ENCODE data around the gene KIR2DL3. TPM values are rescaled to one million over a fixed set of nuclear protein-coding genes. Genes with fewer than 3 reads are reported as not detected.
"Not testable (repeated sequence)": the region's sequence is repeated elsewhere in the genome, so short reads cannot be mapped to it uniquely, and the experiment has no call there.

The KIR2DL3 gene
- total RNA-seq: not detected in 2 replicates
- long read RNA-seq: 0 reads

DNA sequence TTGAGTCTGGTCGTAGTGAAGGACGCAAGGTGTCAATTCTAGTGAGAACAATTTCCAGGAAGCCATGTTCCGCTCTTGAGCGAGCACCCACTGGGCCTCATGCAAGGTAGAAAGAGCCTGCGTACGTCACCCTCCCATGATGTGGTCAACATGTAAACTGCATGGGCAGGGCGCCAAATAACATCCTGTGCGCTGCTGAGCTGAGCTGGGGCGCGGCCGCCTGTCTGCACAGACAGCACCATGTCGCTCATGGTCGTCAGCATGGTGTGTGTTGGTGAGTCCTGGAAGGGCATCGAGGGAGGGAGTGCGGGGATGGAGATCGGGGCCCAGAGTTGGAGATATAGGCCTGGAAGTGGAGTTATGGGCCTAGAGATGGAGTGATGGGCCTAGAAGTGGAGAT, at the start of gene KIR2DL3:
Gene KIR2DL3 (plus strand): TSS at position 208 of the 400 bp plus-strand sequence. CDS start 33 bp downstream, at position 241.
- H3K27me3 Mint-ChIP-seq; H3K4me1 Mint-ChIP-seq (ENCODE audit: low read depth); H3K36me3 Mint-ChIP-seq (ENCODE audit: insufficient read depth); H3K4me3 Mint-ChIP-seq (ENCODE audit: low read depth); DNase-seq (ENCODE audit: low spot score, unreplicated experiment); H3K27ac Mint-ChIP-seq: not testable (repeated sequence)
- peaks cover 67% of the 10 kb centered on the region for H3K9me3 Mint-ChIP-seq (ENCODE audit: low read depth)

DNA sequence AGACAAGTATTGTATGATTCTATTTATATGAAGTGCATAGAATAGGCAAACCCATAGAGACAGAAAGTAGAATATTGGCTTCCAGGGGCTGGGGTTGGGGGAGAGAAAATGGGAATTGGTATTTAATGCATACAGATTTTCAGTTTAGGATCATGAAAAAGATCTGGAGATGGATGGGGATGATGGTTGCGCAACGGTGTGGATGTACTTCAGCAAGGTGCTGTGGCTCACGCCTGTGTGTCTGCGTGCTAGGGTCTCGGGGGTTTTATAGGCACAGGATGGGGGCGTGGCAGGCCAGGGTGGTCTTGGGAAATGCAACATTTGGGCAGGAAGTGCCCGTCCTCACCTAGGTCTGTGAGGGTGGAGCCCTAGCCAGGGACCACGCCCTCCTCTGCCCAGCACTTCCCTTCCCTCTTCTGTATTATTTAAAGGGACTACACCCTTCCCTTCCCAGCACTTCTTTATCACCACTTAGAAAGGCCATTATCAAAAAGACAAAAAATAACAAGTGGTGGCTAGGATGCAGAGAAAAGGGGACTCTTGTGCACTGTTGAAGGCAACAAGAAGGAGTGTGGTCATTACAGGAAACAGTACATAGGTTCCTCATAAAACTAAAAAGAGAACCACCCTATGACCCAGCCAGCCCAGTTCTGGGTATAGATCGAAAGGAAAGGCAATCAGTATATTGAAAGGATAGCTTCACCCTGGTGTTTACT, 46.6 kb upstream of the KIR2DL3 start:
- peaks cover 1% of the 10 kb centered on the region for H3K36me3 Mint-ChIP-seq (ENCODE audit: insufficient read depth)

DNA sequence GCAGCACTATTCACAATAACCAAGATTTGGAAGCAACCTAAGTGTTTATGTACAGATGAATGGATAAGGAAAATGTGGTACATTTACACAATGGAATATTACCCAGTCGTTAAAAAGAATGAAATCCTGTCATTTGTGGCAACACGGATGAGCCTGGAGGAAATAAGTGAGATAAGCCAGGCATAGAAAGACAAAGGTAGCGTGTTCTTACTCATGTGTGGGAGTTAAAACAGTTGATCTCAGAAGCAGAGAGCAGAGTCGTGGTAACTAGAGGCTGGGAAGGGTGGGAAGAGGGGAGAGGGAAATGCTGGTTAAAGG, 46.1 kb upstream of the KIR2DL3 start:
- no peak overlapping the region for H3K4me3 Mint-ChIP-seq (ENCODE audit: low read depth)
- DNase-seq (ENCODE audit: low spot score, unreplicated experiment): no peak
- H3K4me1 Mint-ChIP-seq (ENCODE audit: low read depth): no peaks in the 10 kb centered on the region
- peaks cover 1% of the 10 kb centered on the region for H3K36me3 Mint-ChIP-seq (ENCODE audit: insufficient read depth)
- H3K27ac Mint-ChIP-seq: no peak overlapping the region
- no peaks in the 10 kb centered on the region for H3K27me3 Mint-ChIP-seq
- TF ChIP-seq, protein P1, sequence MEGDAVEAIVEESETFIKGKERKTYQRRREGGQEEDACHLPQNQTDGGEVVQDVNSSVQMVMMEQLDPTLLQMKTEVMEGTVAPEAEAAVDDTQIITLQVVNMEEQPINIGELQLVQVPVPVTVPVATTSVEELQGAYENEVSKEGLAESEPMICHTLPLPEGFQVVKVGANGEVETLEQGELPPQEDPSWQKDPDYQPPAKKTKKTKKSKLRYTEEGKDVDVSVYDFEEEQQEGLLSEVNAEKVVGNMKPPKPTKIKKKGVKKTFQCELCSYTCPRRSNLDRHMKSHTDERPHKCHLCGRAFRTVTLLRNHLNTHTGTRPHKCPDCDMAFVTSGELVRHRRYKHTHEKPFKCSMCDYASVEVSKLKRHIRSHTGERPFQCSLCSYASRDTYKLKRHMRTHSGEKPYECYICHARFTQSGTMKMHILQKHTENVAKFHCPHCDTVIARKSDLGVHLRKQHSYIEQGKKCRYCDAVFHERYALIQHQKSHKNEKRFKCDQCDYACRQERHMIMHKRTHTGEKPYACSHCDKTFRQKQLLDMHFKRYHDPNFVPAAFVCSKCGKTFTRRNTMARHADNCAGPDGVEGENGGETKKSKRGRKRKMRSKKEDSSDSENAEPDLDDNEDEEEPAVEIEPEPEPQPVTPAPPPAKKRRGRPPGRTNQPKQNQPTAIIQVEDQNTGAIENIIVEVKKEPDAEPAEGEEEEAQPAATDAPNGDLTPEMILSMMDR (IDR thresholded peaks at IDR 0.05; ENCODE audit: unreplicated experiment): no peak
- peaks cover 40% of the 10 kb centered on the region for H3K9me3 Mint-ChIP-seq (ENCODE audit: low read depth)

More for the DNA sequence above, 46.6 kb upstream of the KIR2DL3 start:
- Mint-ChIP-seq H3K27ac (no peak overlapping the region), H3K27me3 (no peaks in the 10 kb centered on the region), H3K9me3 (ENCODE audit: low read depth) (peaks cover 41% of the 10 kb centered on the region), H3K4me1 (ENCODE audit: low read depth) (no peaks in the 10 kb centered on the region), H3K4me3 (ENCODE audit: low read depth) (no peak overlapping the region)
- TF ChIP-seq, protein P1 (IDR thresholded peaks at IDR 0.05; ENCODE audit: unreplicated experiment): no peak
- DNase-seq (ENCODE audit: low spot score, unreplicated experiment): no peak

DNA sequence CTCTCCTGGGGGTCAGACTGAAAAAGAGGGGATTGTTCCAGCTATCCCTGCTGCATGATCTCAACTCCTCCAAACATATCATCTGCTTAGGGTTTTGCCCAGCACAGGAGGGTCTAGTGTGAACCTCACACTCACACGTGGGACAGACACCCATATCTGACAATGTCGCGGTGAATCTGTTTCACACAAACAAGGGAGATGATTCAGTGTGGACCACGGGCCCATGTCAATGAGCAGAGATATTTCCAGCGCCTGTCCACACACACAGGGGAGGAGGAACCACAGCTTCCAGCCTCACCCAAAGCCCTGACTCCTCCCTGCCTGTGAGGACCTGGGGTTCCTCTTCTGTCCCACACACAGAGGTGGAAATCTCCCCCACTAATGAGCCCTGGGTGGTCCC, 43.7 kb upstream of the KIR2DL3 start:
- Mint-ChIP-seq H3K36me3 (ENCODE audit: insufficient read depth) (peaks cover 1% of the 10 kb centered on the region), H3K4me1 (ENCODE audit: low read depth) (no peaks in the 10 kb centered on the region), H3K4me3 (ENCODE audit: low read depth) (no peak overlapping the region), H3K9me3 (ENCODE audit: low read depth) (peaks cover 43% of the 10 kb centered on the region), H3K27me3 (no peaks in the 10 kb centered on the region), H3K27ac (no peak overlapping the region)
- no peak for DNase-seq (ENCODE audit: low spot score, unreplicated experiment)
- TF ChIP-seq, protein P1 (IDR thresholded peaks at IDR 0.05; ENCODE audit: unreplicated experiment): no peak

DNA sequence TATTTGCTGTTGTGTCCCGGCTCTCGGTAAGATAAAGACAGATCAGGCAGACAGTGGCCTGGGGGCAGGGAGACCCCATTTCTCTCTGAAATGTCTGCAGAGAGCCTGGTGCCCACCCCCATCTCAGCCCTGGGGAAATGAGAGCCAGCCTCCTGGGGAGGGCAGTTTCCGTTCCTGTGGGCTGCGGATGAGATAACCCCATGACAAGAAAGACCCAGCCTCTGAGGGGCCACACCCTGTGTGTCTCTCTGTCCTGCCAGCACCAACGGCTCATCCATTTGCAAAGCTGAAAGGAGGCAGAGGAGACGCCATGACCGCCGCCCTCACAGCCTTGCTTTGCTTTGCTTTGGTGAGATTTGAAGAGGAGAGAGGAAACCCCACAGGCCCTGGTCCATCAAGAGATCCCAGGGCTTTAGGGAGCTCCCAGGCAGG, 42.2 kb upstream of the KIR2DL3 start:
- Mint-ChIP-seq H3K4me3 (ENCODE audit: low read depth) (no peak overlapping the region), H3K4me1 (ENCODE audit: low read depth) (no peaks in the 10 kb centered on the region), H3K36me3 (ENCODE audit: insufficient read depth) (peaks cover 3% of the 10 kb centered on the region), H3K27ac (no peak overlapping the region), H3K27me3 (no peaks in the 10 kb centered on the region), H3K9me3 (ENCODE audit: low read depth) (peaks cover 50% of the 10 kb centered on the region)
- TF ChIP-seq, protein P1 (IDR thresholded peaks at IDR 0.05; ENCODE audit: unreplicated experiment): no peak
- DNase-seq (ENCODE audit: low spot score, unreplicated experiment): no peak

DNA sequence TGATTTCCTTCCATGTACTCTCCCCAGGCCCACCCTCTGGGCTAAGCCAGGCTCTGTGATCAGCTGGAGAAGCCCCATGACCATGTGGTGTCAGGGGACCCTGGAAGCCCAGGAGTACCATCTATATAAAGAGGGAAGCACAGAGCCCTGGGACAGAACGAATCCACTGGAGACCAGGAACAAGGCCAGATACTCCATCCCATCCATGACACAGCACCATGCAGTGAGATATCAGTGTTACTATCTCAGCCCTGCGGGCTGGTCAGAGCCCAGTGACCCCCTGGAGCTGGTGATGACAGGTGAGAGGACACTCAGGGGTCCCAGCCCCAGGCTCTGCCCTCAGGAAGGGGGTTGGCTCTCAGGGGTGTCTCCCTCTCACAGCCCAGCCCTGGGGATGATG, 41.5 kb upstream of the KIR2DL3 start:
- Mint-ChIP-seq H3K27ac (no peak overlapping the region), H3K4me3 (ENCODE audit: low read depth) (no peak overlapping the region), H3K36me3 (ENCODE audit: insufficient read depth) (peaks cover 6% of the 10 kb centered on the region), H3K9me3 (ENCODE audit: low read depth) (peaks cover 50% of the 10 kb centered on the region), H3K4me1 (ENCODE audit: low read depth) (no peaks in the 10 kb centered on the region), H3K27me3 (no peaks in the 10 kb centered on the region)
- DNase-seq (ENCODE audit: low spot score, unreplicated experiment): no peak
- TF ChIP-seq, protein P1 (IDR thresholded peaks at IDR 0.05; ENCODE audit: unreplicated experiment): no peak

DNA sequence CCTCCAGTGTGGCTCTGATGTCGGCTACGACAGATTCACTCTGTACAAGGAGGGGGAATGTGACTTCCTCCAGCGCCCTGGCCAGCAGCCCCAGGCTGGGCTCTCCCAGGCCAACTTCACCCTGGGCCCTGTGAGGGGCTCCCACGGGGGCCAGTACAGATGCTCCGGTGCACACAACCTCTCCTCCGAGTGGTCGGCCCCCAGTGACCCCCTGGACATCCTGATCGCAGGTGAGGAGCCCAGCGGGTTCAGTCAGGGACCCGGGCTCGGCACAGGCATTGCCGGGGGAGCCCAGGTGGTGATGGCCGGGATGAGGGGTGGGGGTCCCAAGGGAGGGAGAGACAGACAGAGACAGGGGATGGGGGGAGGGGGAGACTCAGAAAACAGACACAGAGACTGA, 40.6 kb upstream of the KIR2DL3 start:
- H3K9me3 Mint-ChIP-seq (ENCODE audit: low read depth): peaks cover 46% of the 10 kb centered on the region
- not testable (repeated sequence) for H3K27ac Mint-ChIP-seq; H3K27me3 Mint-ChIP-seq; DNase-seq (ENCODE audit: low spot score, unreplicated experiment); H3K36me3 Mint-ChIP-seq (ENCODE audit: insufficient read depth); H3K4me3 Mint-ChIP-seq (ENCODE audit: low read depth); H3K4me1 Mint-ChIP-seq (ENCODE audit: low read depth)
